Tibial artery (tissue), 4 donors: Measurements from ENCODE around the gene GPI.
A peak's percentile ranks its signal among the peaks of the same experiment; 100 is the strongest.

Source experiments
- DNase-seq, 2 donors: peaks; one replicate each; pipeline ENCODE4 v3.0.0-alpha.2; 2019
- H3K27ac ChIP-seq, 2 donors: fragments of 200-600 bp; sonication (generic) in 1 of 2; 1 replicate in 1 of 2; 2 replicates in 1 of 2; pipeline ENCODE4 v1.5.1; 2018 to 2019; ENCODE audit warnings: mild to moderate bottlenecking in 1 of 2
- H3K27me3 ChIP-seq, 2 donors: fragments of 200-600 bp; sonication (generic) in 1 of 2; one replicate each; pipeline versions ENCODE4 v1.5.1 to v1.6.0; 2016 to 2019
- H3K36me3 ChIP-seq, 3 donors: fragments of 200-600 bp; sonication (generic) in 2 of 3; one replicate each; pipeline ENCODE4 v1.5.1; 2016 to 2019; ENCODE audit warnings: mild to moderate bottlenecking in 2 of 3
- H3K4me1 ChIP-seq, 4 donors: fragments of 200-600 bp; sonication (generic) in 2 of 4; 1 replicate in 3 of 4; 2 replicates in 1 of 4; pipeline ENCODE4 v1.5.1; 2016 to 2019
- H3K4me3 ChIP-seq, 2 donors: fragments of 200-600 bp; sonication (generic) in 1 of 2; 1 replicate in 1 of 2; 2 replicates in 1 of 2; pipeline ENCODE4 v1.5.1; 2018 to 2019; ENCODE audit warnings: mild to moderate bottlenecking in 2 of 2
- H3K9me3 ChIP-seq, 3 donors: fragments of 200-600 bp; sonication (generic) in 1 of 3; one replicate each; pipeline ENCODE4 v1.5.1; 2016 to 2019
- CTCF ChIP-seq, 2 experiments: fragments of 200-600 bp in 1 of 2; fragments of 450-650 bp in 1 of 2; IDR thresholded peaks; one replicate each; pipeline ENCODE4 v1.5.1; 2017 to 2019; ENCODE audit warnings: antibody characterized with exemption in 2 of 2, mild to moderate bottlenecking in 1 of 2, moderate library complexity in 1 of 2
- intact Hi-C: fragments of 100-400 bp; cut with DNase I; formaldehyde crosslinking; loops from one replicate; pipeline ENCODE4 v1.15.0; 2023; ENCODE audit warnings: low total_unique reads

GPI gene

GRCh38 chr19:34364830-34365462 lies at the start of gene GPI:
GPI (plus strand) TSS chr19:34365196; CDS start chr19:34365267, 71 bp downstream.
- Histone ChIP-seq H3K36me3 (peaks cover 17 to 30% (median 25%) of the 10 kb centered on the region in 3 donors), H3K4me1 (peaks cover 0 to 32% (median 21%) of the 10 kb centered on the region in 4 donors), H3K9me3 (no peaks in the 10 kb centered on the region), H3K27ac (peak within 1 kb of the TSS; percentile 65 to 83), H3K4me3 (peak within 1 kb of the TSS; percentile 67 to 94), H3K27me3 (no peaks in the 10 kb centered on the region)
- no peak for TF ChIP-seq CTCF (IDR thresholded peaks at IDR 0.05)
- intact Hi-C loops, result loop anchor here (5.0 kb wide), 1 partner anchor 37 kb away; the partner anchor contains the start of gene PDCD2L
- peak; percentile 39 to 77 for DNase-seq

- peaks cover under 1 to 10% (median 2%) of the 10 kb centered on the region in 3 donors for H3K36me3 ChIP-seq
- H3K9me3 ChIP-seq, result no peaks in the 10 kb centered on the region
- H3K4me3 ChIP-seq, result no peak overlapping the region
- TF ChIP-seq CTCF (IDR thresholded peaks at IDR 0.05), result no peak
- no peaks in the 10 kb centered on the region for H3K27me3 ChIP-seq
- H3K4me1 ChIP-seq, result peaks cover 0 to 45% (median 27%) of the 10 kb centered on the region in 4 donors
- no peak for DNase-seq
- H3K27ac ChIP-seq, result no peak overlapping the region
- intact Hi-C loops, result no loop called here
These were observed 48.7 kb upstream of the GPI start for GRCh38 chr19:34316247-34316646.

- H3K27me3 ChIP-seq, result no peaks in the 10 kb centered on the region
- intact Hi-C loops, result no loop called here
- DNase-seq, result no peak
- H3K4me1 ChIP-seq, result peaks cover 0 to 45% (median 27%) of the 10 kb centered on the region in 4 donors
- TF ChIP-seq CTCF (IDR thresholded peaks at IDR 0.05), result no peak
- H3K9me3 ChIP-seq, result no peaks in the 10 kb centered on the region
- H3K27ac ChIP-seq, result no peak overlapping the region
- no peak overlapping the region for H3K4me3 ChIP-seq
- peaks cover 6 to 16% (median 7%) of the 10 kb centered on the region in 3 donors for H3K36me3 ChIP-seq
These were observed 48.2 kb upstream of the GPI start for GRCh38 chr19:34316741-34317301.

GRCh38 chr19:34317311-34317927 lies 47.6 kb upstream of the GPI start:
- Histone ChIP-seq H3K27ac (peak overlapping the region in 1 of 2 donors; percentile 9), H3K27me3 (no peaks in the 10 kb centered on the region), H3K4me3 (no peak overlapping the region), H3K36me3 (peaks cover 9 to 22% (median 13%) of the 10 kb centered on the region in 3 donors), H3K9me3 (no peaks in the 10 kb centered on the region), H3K4me1 (peaks cover 0 to 45% (median 27%) of the 10 kb centered on the region in 4 donors)
- TF ChIP-seq CTCF (IDR thresholded peaks at IDR 0.05), result no peak
- intact Hi-C loops, result no loop called here
- DNase-seq, result no peak

- intact Hi-C loops, result no loop called here
- DNase-seq, result no peak
- H3K27me3 ChIP-seq, result no peaks in the 10 kb centered on the region
- H3K27ac ChIP-seq, result no peak overlapping the region
- H3K4me3 ChIP-seq, result no peak overlapping the region
- TF ChIP-seq CTCF (IDR thresholded peaks at IDR 0.05), result no peak
- peaks cover 19 to 32% (median 29%) of the 10 kb centered on the region in 3 donors for H3K36me3 ChIP-seq
- peaks cover 0 to 45% (median 25%) of the 10 kb centered on the region in 4 donors for H3K4me1 ChIP-seq
- H3K9me3 ChIP-seq, result no peaks in the 10 kb centered on the region
These were observed 45.8 kb upstream of the GPI start for GRCh38 chr19:34319230-34319585.
